ENCODE measurements around the gene PPA1.

The PPA1 gene

GRCh38 chr10:70155255-70155838, 77.9 kb downstream of the PPA1 start:
- H3K4me1 ChIP-seq (ENCODE audit: low read depth, poor library complexity, severe bottlenecking), result no peaks in the 10 kb centered on the region
- no peak overlapping the region for H3K9ac ChIP-seq
- no peaks in the 10 kb centered on the region for H3K27me3 ChIP-seq (ENCODE audit: insufficient read depth, low read depth)
- TF ChIP-seq CTCF (conservative IDR thresholded peaks at IDR 0.05; ENCODE audit: low read depth, low read length), result no peak
- no peaks in the 10 kb centered on the region; the same call in 1 of the 2 replicates for H4K20me1 ChIP-seq (ENCODE audit: insufficient read depth)
- H3K79me2 ChIP-seq (ENCODE audit: insufficient read depth, low read depth), result no peaks in the 10 kb centered on the region; the same call in 1 of the 2 replicates
- no peak overlapping the region for H3K4me3 ChIP-seq (IDR thresholded peaks at IDR 0.05; ENCODE audit: insufficient read depth, low read depth, low read length)
- no peak overlapping the region for H3K4me2 ChIP-seq
- no peak overlapping the region for H3K27ac ChIP-seq
- H2AFZ ChIP-seq (ENCODE audit: low read depth), result no peak overlapping the region
- H3K36me3 ChIP-seq (ENCODE audit: insufficient read depth), result peaks cover 18% of the 10 kb centered on the region; the same call in 1 of the 2 replicates

All from KMS-11 (cell line).